ENCODE data around the gene SAMD8. TPM values are rescaled to one million over a fixed set of nuclear protein-coding genes. Genes with fewer than 3 reads are reported as not detected.
"Not testable (repeated sequence)": the region's sequence is repeated elsewhere in the genome, so short reads cannot be mapped to it uniquely, and the experiment has no call there.

The SAMD8 gene
- total RNA-seq, 2 donors from 2014 or later: 8.9 to 21.5 TPM

- Histone ChIP-seq H3K27ac (no peak overlapping the region), H3K9ac (ENCODE audit: low read depth in 2 of 2, low read length in 2 of 2) (no peak overlapping the region), H3K4me3 (no peak overlapping the region), H3K27me3 (no peaks in the 10 kb centered on the region), H3K9me3 (no peaks in the 10 kb centered on the region), H3K4me1 (no peaks in the 10 kb centered on the region), H3K36me3 (no peaks in the 10 kb centered on the region)
- TF ChIP-seq, protein P1, sequence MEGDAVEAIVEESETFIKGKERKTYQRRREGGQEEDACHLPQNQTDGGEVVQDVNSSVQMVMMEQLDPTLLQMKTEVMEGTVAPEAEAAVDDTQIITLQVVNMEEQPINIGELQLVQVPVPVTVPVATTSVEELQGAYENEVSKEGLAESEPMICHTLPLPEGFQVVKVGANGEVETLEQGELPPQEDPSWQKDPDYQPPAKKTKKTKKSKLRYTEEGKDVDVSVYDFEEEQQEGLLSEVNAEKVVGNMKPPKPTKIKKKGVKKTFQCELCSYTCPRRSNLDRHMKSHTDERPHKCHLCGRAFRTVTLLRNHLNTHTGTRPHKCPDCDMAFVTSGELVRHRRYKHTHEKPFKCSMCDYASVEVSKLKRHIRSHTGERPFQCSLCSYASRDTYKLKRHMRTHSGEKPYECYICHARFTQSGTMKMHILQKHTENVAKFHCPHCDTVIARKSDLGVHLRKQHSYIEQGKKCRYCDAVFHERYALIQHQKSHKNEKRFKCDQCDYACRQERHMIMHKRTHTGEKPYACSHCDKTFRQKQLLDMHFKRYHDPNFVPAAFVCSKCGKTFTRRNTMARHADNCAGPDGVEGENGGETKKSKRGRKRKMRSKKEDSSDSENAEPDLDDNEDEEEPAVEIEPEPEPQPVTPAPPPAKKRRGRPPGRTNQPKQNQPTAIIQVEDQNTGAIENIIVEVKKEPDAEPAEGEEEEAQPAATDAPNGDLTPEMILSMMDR (IDR thresholded peaks at IDR 0.05): no peak
- no peak for DNase-seq
- intact Hi-C loops (cut with DNase I): no loop called here
Measured at GRCh38 chr10:75127471-75127870, 16.0 kb downstream of the SAMD8 start.

DNA sequence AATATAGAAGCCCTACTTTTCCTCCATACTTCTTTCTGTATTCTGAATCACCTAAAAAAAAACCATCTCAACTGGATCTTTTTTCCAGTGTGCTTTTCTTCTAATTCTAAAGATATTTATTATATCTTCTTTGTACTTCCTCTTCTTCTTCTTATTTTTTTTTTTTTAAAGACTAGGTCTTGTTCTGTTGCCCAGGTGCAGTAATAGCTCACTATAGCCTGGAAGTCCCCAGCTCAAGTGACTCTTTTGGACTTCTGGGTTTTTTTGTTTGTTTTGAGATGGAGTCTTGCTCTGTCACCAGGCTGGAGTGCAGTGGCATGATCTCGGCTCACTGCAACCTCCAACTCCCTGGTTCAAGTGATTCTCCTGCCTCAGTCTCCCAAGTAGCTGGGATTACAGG is 17.5 kb downstream of the SAMD8 start:
- not testable (repeated sequence) for DNase-seq, H3K27ac ChIP-seq

GRCh38 chr10:75129537-75129936 is 18.1 kb downstream of the SAMD8 start:
- TF ChIP-seq, protein P1 (IDR thresholded peaks at IDR 0.05): no peak
- H3K9me3 ChIP-seq: no peaks in the 10 kb centered on the region
- no peak overlapping the region for H3K9ac ChIP-seq (ENCODE audit: low read depth in 2 of 2, low read length in 2 of 2)
- no peaks in the 10 kb centered on the region for H3K27me3 ChIP-seq
- no peaks in the 10 kb centered on the region for H3K4me1 ChIP-seq
- H3K27ac ChIP-seq: no peak overlapping the region
- DNase-seq: no peak
- no peaks in the 10 kb centered on the region for H3K36me3 ChIP-seq
- no peak overlapping the region for H3K4me3 ChIP-seq
- intact Hi-C loops (cut with DNase I): no loop called here

More for the DNA sequence above, 17.5 kb downstream of the SAMD8 start:
- H3K9me3 ChIP-seq; H3K27me3 ChIP-seq; H3K36me3 ChIP-seq; H3K4me1 ChIP-seq; H3K4me3 ChIP-seq; H3K9ac ChIP-seq (ENCODE audit: low read depth in 2 of 2, low read length in 2 of 2); intact Hi-C loops (cut with DNase I): not testable (repeated sequence)

GRCh38 chr10:75133701-75134100 is 22.2 kb downstream of the SAMD8 start:
- H3K27me3 ChIP-seq; H3K27ac ChIP-seq; H3K9me3 ChIP-seq; H3K36me3 ChIP-seq; DNase-seq; intact Hi-C loops (cut with DNase I); H3K4me3 ChIP-seq; H3K9ac ChIP-seq (ENCODE audit: low read depth in 2 of 2, low read length in 2 of 2); H3K4me1 ChIP-seq: not testable (repeated sequence)

- H3K4me3 ChIP-seq: no peak overlapping the region
- intact Hi-C loops (cut with DNase I): no loop called here
- no peaks in the 10 kb centered on the region for H3K36me3 ChIP-seq
- no peaks in the 10 kb centered on the region for H3K9me3 ChIP-seq
- TF ChIP-seq, protein P1 (IDR thresholded peaks at IDR 0.05): no peak
- no peak overlapping the region for H3K27ac ChIP-seq
- H3K4me1 ChIP-seq: no peaks in the 10 kb centered on the region
- H3K27me3 ChIP-seq: no peaks in the 10 kb centered on the region
- no peak for DNase-seq
- no peak overlapping the region for H3K9ac ChIP-seq (ENCODE audit: low read depth in 2 of 2, low read length in 2 of 2)
Measured at GRCh38 chr10:75136346-75136745, 24.9 kb downstream of the SAMD8 start.

DNA sequence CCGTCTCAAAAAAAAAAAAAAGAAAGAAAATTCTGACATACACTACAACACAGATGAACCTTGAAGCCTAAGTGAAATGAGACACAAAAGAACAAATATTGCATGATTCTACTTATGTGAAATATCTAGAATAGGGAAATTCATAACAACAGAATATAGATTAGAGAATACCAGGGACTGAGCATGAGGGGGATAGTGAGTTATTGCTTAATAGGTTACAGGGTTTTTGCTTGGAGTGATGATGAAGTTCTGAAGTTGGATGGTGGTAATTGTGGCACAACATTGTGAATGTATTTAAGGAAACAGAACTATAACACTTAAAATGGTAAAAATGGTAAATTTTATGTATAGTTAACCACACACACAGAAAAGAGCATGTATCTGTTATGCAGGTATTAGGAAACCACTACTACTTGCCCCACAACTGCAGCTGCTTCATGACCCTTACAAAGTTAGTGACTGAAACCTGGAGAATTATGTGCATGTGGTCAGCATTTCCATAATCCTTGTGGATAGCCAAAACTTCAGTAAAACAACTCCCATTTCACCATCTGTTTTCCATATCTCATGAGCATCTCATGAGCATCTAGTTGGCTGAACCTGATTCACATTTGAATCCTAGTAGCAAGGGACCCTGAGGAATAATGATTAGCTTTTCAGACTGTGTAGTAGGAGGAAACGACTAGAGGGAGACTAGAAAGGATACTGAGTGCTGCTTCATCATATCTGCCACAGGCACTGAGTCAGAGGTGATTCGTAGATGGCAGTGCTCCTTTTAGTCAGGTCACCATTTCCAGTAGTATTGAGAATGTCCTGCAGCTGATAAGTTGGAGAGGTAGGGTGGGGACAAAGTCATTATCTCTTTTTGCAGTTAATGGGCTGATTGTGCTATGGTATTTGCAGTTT is 26.3 kb downstream of the SAMD8 start:
- Histone ChIP-seq H3K27me3 (no peaks in the 10 kb centered on the region), H3K27ac (no peak overlapping the region), H3K4me1 (no peaks in the 10 kb centered on the region), H3K4me3 (no peak overlapping the region), H3K9ac (ENCODE audit: low read depth in 2 of 2, low read length in 2 of 2) (no peak overlapping the region), H3K9me3 (no peaks in the 10 kb centered on the region), H3K36me3 (no peaks in the 10 kb centered on the region)
- TF ChIP-seq, protein P1 (IDR thresholded peaks at IDR 0.05): no peak
- intact Hi-C loops (cut with DNase I): no loop called here
- DNase-seq: no peak

Measured in colonic mucosa (tissue), 4 donors.